NAMALWA (cell line): ENCODE measurements around the gene ZNF516.

Experiments
- DNase-seq: peaks from one replicate; pipeline ENCODE4 v3.0.0-alpha.2; 2015; ENCODE audit warnings: low spot score

ZNF516 gene

DNA sequence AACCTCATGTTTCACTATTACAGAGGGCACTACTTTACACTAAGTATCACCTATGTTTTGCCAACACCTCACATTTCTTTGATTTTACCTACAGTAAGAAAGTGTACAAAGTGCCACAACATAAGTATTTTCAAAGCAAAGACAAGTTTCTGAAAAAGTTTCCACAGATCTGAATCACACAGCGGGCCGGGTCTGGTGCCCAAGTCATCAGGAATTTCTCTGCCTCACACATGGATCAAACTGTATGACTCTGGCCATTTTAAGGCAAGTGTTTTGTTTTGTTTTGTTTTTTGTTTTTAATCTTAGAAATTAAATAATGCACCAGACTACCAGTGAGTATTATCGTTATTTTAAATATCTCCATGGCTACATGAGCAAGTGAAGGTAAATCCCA, 73.4 kb downstream of the ZNF516 start:
- DNase-seq: no peak

DNA sequence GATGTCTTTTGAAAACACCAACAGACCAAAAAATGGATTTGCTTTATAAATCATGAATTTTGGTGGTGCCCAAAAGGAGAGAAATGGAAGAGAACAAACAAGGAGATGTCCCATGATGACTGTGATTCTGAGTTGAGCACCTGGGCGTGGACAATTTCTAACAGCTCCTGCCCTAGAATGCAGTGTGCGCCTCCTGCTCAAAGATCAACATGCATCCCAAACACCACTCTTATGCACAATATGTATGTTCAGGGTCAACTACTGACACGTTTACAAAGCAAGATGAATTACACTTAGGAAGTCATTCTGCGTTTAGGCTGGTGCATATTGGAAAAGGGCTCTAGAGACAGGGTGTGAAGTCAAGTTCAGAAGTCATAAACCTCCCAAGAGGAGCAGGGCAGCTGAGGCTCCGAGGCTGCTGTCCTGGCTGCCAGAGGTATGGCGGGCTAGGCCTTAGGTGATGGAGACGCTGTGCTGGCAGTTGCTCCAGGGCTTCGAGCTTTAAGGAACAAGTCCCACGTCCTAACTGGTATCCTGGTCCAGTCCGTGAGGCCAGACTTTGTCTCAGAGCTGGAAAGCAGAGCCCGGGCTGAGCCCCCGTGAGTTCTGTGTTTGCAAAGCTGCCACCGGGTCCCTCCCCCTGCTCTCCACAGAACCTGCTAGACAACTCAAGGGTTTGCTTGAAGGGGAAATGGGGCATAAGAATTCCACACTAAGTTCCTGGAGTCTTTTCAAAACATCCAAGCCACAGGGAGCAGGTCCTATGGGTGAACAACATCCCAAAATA, 74.0 kb downstream of the ZNF516 start:
- DNase-seq: no peak

DNA sequence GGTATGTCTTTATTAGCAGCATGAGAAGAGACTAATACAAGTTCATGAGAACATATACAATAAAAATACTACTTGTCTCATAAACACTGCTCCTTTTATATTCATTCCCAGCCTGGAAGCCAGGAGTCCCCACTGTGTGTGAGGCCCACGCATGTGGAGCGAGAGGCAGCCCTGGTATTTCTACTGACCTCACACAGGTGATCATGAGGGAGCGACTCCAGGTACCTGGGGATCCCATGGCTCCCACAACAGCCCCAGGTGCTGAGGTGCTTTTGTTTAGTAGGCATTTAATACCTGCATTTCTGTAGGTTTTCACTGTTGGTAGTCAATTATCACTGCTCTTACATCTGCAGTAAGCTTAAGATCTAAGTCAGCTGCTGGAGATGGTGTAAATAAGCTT, 75.2 kb downstream of the ZNF516 start:
- DNase-seq: no peak

DNA sequence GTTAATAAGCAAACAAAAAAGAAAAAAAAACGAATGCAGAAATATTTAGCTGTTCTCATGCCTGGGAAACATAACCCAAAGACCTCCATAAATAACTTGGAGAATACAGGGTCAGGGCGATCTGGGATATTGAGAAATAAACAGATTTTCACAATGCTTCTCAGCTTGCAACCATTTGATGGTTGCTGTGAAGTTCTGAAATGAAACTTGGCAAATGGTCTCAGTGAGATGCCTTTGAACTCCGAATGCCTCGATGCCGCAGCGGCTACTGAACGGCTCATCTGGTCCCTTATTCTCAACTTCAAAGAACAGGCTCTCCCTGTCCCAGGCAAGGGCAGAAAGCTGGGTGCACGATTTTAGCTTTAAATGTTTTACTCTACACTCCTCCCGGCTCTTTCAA, 78.1 kb downstream of the ZNF516 start:
- DNase-seq: no peak

DNA sequence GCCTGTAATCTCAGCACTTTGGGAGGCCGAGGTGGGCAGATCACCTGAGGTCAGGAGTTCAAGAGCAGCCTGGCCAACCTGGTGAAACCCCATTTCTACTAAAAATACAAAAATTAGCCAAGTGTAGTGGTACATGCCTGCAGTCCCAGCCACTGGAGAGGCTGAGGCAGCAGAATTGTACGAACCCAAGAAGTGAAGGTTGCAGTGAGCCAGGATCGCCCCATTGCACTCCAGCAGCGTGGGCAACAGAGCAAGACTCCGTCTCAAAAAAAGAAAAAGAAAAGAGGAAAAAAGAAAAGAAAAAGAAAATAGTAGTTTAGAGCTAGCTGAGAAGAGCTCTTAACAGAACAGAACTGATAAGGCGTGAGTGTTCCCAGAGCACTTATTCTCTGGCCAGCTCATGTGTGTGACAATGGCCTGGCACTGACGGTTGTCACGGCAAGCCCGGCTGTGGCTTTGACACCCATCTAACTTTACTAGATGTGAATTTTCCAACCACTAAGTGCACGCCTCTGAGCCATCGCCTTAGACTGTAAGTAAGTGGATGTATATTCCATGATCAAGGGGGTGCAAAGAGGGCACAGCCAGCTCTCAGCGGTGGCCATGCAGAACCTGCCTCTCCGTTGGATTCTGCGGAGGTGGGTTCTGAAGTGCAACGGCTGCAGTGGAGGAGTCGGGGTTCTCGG, 80.0 kb downstream of the ZNF516 start:
- no peak for DNase-seq

DNA sequence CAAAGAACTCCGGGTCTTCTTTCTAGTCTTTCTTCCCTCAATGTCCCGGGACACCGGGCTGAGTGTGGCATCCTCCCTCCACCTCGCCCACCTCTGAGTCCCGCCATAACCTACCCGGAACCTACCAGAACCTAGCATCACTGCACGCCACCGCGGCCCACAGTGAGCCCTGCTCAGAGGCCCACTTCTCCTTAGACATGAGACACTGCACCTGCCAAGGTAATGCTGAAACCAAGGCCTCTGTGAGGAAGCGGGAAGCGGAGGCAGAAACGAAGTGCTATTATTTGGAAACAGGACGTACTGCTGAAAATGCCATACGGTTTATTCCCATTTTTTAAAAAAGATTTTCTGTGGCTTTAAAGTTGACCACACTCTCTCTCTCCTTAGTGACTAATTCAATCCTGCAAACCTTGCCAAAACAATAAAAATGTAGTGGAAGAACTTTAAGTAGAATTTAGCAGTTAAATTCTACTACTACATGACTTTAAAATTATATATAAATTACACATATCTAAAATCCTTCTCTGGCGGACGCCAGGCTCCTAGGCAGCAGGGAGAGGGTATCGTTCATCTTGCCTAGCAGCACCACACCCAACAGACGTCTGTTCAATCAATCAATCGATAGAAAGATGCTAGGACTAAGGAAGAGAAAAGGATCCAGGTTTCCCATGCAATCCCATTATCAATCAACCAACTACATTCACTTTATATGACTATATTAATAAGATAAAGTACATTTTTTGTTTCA, 82.0 kb downstream of the ZNF516 start:
- no peak for DNase-seq

DNA sequence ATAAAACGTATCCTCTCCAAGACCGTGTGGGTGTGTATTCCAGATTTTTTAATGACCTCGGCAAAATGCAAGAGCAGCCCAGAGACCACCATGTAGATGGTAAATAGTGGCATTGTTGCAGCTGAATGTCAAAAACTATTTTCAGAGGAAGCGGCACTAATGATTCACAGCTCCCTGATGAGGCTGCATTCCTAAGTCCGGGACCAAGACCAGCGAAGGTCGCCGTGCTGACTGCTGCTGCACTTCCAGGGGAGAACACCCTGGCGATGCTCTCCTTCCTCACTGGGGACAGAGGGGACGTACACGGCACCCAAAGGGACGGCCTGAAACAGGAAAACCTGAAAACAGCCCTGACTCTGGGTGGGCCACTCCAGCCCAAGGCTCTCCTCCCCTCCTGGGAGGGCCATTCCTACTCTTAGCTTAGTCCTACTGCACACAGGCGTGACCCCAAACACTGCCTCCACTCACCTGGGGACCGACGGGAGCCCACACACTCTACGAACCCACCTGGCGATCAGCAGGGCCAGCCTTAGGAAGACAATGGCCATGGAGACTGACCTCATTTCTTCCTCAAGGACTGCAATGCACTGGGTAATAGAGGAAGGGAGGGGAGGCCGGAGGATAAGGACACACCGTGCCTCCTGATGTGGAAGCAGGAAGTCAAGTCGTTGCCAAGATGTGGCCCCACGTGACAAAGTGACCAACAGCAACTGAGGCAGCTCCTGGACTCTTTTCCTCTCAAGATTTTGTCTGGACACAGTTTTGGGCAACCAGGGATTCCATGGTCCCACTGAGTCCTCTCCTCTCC, 82.8 kb downstream of the ZNF516 start:
- no peak for DNase-seq

DNA sequence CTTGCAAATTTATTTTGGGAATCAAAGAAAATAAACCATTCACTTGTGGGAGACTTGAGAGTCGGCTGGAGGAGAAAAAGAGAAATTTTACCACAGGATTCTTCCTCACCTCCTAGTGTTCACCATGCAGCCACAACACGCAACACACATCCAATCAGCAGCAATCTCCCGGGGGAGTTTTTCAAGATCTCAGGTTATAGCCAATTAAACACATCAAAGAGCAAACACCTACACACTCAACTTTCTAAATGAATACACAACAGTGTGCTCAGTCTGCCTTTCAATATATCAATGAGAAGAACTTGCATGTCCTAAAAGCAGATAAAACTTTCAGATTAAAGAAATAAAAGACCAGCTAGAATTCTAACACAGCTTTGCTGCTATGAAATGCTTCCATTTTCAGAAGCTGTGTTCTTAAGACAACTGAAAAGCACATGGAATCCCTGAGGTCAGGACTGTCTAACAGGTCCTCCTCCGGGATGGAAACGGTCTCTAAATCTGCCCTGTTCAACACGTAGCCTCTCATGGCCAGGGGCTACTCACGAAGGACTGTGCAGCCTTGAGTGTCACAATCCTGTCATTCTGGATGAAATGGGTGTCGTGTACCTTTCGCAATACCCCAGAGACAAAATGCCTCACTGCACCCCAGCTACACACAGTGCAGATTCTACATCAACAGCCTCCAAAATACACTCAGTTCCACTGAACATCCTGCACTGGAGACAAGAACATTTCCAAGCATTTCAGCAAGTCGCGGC, 84.2 kb downstream of the ZNF516 start:
- no peak for DNase-seq

DNA sequence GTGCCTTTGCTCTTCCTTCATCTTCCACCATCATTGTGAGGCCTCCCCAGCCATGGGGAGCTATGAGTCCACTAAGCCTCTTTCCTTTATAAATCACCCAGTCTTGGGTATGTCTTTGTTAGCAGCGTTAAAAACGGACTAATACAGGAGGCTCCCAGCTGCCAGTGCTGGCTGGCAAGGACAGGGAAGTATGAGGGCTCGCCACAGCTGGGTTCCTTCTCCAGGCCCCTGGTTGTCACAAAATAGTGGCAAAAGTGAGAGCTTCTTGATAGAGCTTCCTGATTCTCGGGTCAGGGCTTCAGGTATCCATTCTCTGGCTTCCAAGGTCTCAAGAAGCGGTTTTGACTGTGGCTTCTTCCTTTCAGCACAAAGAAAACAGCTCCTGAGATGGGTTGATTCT, 85.0 kb downstream of the ZNF516 start:
- DNase-seq: no peak

DNA sequence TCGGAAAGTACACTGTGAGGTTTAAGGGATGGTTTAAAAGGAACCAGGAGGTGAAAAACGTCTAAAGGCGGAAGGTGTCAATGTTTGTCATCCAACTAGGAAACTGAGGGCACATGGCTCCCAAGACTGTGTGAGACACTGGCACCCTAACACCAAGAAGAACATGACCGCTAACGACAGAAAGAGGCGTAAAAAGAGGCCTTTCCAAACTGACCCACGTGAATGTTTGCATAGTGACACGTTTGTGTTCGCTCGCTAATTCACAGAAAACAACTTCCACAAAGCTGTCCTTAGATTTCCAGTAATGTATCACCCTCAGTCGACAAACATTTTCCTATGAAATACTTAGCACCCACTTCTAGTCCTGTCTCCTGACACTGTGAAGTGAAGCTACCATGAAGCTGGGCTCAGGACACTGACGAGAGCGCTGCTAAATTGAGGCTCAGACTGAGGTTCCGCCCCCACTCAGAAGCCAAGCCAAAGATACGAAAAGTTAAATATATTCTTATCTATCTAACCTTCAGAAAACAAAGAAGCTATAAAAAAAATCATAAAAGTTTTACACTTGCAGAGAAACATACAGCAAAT, 86.5 kb downstream of the ZNF516 start:
- no peak for DNase-seq

DNA sequence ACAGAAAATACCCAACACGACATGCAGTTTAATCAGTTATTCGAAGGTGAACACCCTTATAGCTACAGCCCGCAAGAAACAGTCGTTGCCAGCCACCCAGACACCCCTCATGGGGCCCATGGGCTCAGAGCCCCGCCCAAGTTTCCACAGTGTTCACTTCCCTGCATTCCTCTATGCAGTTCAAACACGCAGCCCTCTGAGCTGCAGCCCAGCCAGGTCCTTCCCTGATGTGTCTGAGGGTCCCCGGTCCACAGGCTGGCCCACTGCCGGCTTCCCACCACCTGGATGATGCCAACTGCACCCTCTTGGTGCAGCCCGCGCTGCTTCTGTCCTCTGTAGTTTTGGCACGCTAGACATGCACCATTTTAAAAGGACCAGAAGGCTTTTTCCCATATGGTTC, 87.4 kb downstream of the ZNF516 start:
- no peak for DNase-seq

DNA sequence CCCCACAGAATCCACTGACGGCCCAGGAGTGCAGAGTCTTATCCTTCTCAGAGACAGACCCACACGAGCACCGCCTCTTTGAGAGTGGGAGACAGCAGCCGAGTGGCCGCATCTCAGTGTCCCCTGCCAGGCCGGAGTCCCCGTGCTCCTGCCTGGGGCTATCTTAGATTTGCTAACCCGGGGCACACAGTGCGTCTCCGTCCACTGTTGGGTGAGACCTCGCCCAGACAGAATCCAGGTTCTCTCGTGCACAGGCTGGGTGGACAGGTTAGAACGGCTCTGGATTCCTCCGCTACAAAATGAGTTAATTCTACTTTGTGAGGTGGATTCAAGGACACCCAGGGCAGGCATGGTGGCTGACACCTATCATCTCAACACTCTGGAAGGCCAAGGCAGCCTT, 88.3 kb downstream of the ZNF516 start:
- DNase-seq: no peak

DNA sequence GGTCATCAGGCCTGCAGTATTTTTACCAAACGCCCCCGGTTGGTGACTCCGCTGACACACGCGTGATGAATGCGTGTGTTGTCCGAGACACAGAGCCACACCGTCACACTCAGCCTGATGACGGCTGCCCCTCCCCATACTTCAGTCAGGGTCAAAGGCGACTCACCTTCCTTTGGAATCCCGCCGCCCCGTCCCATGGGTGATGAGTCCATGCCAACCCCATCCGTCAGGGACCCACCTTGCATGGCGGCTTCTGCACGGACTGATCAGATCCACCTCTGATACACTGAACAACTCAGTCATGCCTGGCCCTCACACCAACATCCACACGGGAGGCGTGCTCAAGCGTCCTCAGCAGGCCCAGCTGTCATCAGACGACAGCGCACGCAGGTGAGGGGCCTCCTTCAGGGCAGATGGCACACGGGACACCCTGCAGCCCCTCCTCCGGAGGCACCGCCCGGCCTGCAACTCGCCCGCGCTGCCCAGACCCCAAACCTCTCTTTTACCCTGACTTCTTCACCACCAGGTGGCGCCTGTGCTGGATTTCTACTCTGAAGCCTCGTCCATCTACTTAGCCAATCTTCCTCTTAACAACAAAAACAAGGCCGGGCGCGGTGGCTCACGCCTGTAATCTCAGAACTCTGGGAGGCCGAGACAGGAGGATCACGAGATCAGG, 89.2 kb downstream of the ZNF516 start:
- DNase-seq: peak; percentile 67

DNA sequence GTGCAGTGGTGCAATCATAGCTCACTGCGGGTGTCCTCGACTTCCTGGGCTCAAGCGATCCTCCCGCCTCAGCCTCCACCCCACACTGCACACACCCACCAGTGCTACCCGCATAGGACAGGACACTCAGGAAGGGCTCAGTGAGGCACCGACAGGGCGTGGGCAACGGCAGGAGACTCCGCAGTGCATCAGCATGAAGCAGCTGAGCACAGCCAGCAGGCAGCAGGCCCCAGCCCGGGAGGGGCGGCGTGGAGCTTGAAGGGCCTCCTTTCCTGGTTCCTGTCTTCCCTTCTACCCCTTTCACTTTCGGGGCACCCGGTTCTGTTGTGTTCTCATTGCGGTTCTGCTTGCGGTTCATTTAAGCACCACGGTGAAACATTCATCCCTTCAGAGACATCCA, 89.8 kb downstream of the ZNF516 start:
- DNase-seq: no peak

DNA sequence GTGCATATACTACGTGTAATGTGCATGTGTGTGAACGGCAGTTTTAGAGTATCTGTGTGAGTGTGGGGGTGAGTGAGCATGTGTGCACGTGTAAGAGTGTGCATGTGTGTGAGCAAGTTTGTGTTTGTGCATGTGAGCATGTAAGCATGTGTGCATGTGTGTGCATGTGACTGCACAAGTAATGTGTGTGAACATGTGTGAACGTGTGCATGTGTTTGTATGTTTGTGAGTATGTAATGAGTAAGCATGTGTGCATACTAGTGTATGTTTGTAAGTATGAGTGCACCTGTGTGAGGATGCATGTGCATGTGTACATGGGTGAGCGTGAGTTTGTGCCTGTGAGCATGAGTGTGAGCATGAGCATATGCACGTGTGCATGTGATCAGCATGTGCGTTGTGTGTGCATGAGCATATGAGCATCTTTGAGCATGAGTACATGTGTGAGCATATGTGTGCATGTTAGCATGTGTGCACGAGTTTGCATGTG, 90.7 kb downstream of the ZNF516 start:
- DNase-seq: no peak

DNA sequence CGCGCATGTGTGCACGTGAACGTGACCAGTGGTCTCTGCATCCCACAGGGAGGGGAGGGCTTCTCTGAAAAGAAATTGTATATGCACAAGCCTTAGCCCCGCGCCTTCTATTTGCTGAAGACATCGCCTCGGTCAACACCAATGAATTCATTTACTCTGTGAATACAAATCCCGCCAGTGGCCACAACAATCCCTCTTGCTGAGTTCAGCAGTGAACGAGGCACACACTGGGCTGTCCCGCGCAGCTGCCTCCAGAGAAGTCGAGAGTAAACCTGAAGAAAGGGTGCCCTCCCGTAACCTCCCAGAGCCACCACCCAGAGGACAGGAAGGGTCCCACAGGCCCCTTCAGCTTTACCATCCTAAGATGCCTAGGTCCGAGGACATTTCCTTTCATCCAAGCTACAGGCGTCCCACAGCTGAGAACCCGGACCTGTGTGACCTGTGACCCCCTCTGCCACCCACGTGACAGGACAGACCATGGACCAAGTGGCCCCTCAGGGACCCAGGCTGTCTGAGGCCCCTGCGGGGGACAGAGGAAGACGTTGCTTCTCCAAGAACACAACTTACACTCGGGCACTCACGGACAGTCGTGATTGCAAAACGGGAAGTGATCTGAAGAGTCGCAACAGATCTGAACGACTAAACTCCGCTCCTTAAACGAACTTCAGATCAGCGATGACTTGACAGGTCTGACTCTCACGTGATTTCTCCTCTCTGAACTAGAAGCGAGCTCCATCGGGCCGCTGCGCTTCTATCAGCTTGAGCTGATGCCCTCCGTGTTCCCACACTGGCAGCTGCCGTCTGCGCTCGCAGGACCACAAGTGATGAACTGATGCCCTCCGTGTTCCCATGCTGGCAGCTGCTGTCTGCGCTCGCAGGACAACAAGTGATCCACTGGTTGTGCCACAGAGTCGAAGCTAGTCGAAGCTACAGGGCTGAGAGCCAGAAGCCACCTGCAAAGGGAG, 92.7 kb downstream of the ZNF516 start:
- no peak for DNase-seq

DNA sequence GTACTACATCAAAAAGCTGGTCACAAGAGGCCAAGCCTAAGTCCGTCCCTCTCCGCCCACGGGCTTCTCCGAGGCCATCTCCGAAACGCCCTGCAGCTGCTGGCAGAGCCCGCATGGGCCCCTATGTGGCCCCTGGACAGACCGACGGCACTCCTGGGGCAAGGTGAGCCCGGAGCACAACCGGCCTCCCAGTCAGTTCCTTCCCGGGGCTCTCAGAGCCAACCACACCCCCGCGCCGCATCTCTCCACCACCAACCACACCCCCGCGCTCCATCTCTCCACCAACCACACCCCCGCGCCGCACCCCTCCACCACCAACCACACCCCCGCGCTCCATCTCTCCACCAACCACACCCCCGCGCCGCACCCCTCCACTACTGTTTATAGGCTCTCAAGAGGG, 93.5 kb downstream of the ZNF516 start:
- no peak for DNase-seq

DNA sequence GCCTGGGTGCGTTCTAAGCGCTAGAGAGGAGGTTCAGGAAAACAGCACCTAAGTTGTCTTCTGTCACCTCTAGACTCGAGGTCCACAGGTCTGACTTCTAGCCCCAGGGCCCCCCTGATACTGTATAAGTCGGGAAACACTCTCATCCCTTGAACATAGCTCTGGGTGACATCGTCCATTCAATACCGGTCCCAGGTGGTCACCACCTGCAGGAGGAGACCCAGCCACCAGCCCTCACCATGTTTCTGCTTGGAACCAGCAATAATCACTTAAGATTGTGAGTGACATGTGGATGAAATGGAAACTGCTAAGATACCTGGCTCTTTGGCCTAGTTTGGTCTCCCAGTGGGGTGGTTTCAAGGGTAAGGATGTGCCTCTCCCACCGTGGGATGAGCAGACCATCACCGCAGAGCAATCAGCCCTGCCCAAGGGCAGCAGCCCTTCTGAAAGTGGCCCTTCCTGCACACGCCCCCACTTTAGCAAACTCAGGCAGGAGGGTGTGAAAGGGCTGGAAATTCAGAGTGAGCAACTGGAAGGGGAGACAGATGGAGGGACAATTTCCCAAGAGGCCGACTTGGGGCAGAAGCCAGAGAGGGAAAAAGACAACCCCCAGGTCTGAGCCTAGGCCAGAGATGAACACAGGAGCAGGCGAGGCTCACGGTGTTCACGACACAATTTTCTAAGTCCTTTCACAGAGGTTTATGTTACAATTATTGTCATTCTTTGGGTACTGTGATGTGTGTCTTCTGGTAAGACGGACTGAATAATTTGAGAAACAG, 95.2 kb downstream of the ZNF516 start:
- no peak for DNase-seq
